K562 (cell line): ENCODE data around the gene PODN. TPM values are rescaled to one million over a fixed set of nuclear protein-coding genes. Genes with fewer than 3 reads are reported as not detected.

Source experiments
- ATAC-seq: fragments of 200-7000 bp; cut with Tn5 transposase; 3 replicates; pipeline ENCODE4 v1.9.1; 2020; ENCODE audit warnings: moderate library complexity
- BruUV-seq: library from RNA; stranded (reverse); fragments of 400-500 nt; replicated peaks from 2 replicates; lab custom pipeline; 2021; lab: Mats Ljungman, UMichigan
- CTCF ChIA-PET: fragments of 300-600 bp; formaldehyde crosslinking; extraction: SDS; loops from one replicate; lab custom pipeline; 2021; ENCODE audit warnings: low intra/inter-chr PET ratio; lab: Yijun Ruan, JAX
- POLR2A ChIA-PET: fragments of 300-600, 350-650 bp; sonication (Branson Sonifier 250); formaldehyde crosslinking; extraction: SDS; loops from one replicate; lab custom pipeline; 2021; ENCODE audit warnings: antibody characterized with exemption, inconsistent platforms; lab: Yijun Ruan, JAX
- DNase-seq, 4 experiments: peaks; one replicate each; pipeline versions ENCODE4 v3.0.0 to v3.0.0-alpha.2; 2011 to 2018; ENCODE audit warnings: low spot score in 3 of 4, mixed read lengths in 3 of 4; ENCODE audit errors: extremely low read depth in 1 of 4
- FAIRE-seq: peaks from 2 replicates; lab custom pipeline; 2011; peaks lifted over from hg19 to GRCh38; lab: Jason Lieb, UNC
- H2AFZ ChIP-seq: 2 replicates; pipeline ENCODE4 v1.6.0; 2011; ENCODE audit warnings: low read depth, low read length, control low read depth, inconsistent platforms
- H3K27ac ChIP-seq: fragments of 200-600 bp; 3 replicates; pipeline ENCODE4 v1.8.0; 2011; ENCODE audit warnings: low read depth, mild to moderate bottlenecking, control low read depth, inconsistent platforms, low read length, moderate library complexity, mixed read lengths; ENCODE audit errors: extremely low read depth
- H3K27me3 ChIP-seq, 2 experiments: fragments of 300-600 bp in 1 of 2; 2 replicates in 1 of 2; 3 replicates in 1 of 2; pipeline versions ENCODE4 v1.6.0 to v1.8.0; 2011; ENCODE audit warnings: inconsistent platforms in 2 of 2, low read length in 2 of 2, mild to moderate bottlenecking in 1 of 2, mixed read lengths in 1 of 2, moderate library complexity in 1 of 2; ENCODE audit not compliant: control insufficient read depth in 2 of 2, insufficient read depth in 2 of 2
- H3K36me3 ChIP-seq: fragments of 300-600 bp; 3 replicates; pipeline ENCODE4 v1.8.0; 2011; ENCODE audit warnings: mild to moderate bottlenecking, low read length, inconsistent platforms; ENCODE audit not compliant: control insufficient read depth, insufficient read depth
- H3K4me1 ChIP-seq, 2 experiments: fragments of 200-600 bp in 1 of 2; replicated peaks in 1 of 2; 2 replicates in 1 of 2; 3 replicates in 1 of 2; pipeline versions ENCODE4 v1.5.1 to v1.8.0; 2011; ENCODE audit warnings: inconsistent platforms in 2 of 2, low read length in 2 of 2, mild to moderate bottlenecking in 1 of 2, mixed read lengths in 1 of 2, moderate library complexity in 1 of 2; ENCODE audit not compliant: control insufficient read depth in 2 of 2, insufficient read depth in 2 of 2
- H3K4me2 ChIP-seq: 2 replicates; pipeline ENCODE4 v1.6.1; 2011; ENCODE audit warnings: low read length, control low read depth, inconsistent platforms, mixed read lengths; ENCODE audit not compliant: insufficient read depth
- H3K4me3 ChIP-seq: fragments of 200-600 bp; sonication (generic), shearing (Covaris generic); 2 replicates; pipeline ENCODE4 v1.5.1; 2016; ENCODE audit warnings: control low read depth, inconsistent platforms
- H3K79me2 ChIP-seq: fragments of 200-600 bp; 3 replicates; pipeline ENCODE4 v1.8.0; 2011; ENCODE audit warnings: low read length, inconsistent platforms; ENCODE audit not compliant: control insufficient read depth, insufficient read depth
- H3K9ac ChIP-seq, 2 experiments: 2 replicates each; pipeline versions ENCODE4 v1.6.0 to v1.6.1; 2011; ENCODE audit warnings: low read depth in 2 of 2, low read length in 2 of 2, control low read depth in 1 of 2, inconsistent platforms in 1 of 2, mild to moderate bottlenecking in 1 of 2, mixed read lengths in 1 of 2; ENCODE audit not compliant: insufficient read depth in 1 of 2
- H3K9me1 ChIP-seq: one replicate; pipeline ENCODE4 v1.6.0; 2011; ENCODE audit warnings: inconsistent platforms, mild to moderate bottlenecking, low read length, moderate library complexity; ENCODE audit not compliant: control insufficient read depth, insufficient read depth
- H3K9me3 ChIP-seq: replicated peaks from 2 replicates; pipeline ENCODE4 v1.5.1; 2011; ENCODE audit warnings: low read depth, low read length, inconsistent platforms; ENCODE audit not compliant: control insufficient read depth, insufficient read depth
- H4K20me1 ChIP-seq: replicated peaks from 2 replicates; pipeline ENCODE4 v1.6.1; 2011; ENCODE audit warnings: low read length, inconsistent platforms, mixed read lengths; ENCODE audit not compliant: control insufficient read depth, insufficient read depth
- HMBOX1 ChIP-seq: sonication (generic); IDR thresholded peaks from 2 replicates; pipeline ENCODE4 v1.6.1; 2016
- PBX2 ChIP-seq, 2 experiments: IDR thresholded peaks in 1 of 2; conservative IDR thresholded peaks in 1 of 2; 2 replicates each; pipeline ENCODE4 v1.6.1; 2016; ENCODE audit warnings: low read depth in 2 of 2, mild to moderate bottlenecking in 1 of 2, missing compliant biosample characterization in 1 of 2, missing genetic modification characterization in 1 of 2, moderate library complexity in 1 of 2
- SMAD4 ChIP-seq: fragments of 250-450 bp; sonication (Bioruptor Pico); conservative IDR thresholded peaks from 2 replicates; pipeline ENCODE4 v1.8.0; 2021; ENCODE audit warnings: inconsistent platforms, mild to moderate bottlenecking, moderate library complexity
- ZNF12 ChIP-seq: sonication (generic); formaldehyde crosslinking; IDR thresholded peaks from 2 replicates; pipeline ENCODE4 v1.4.0; 2020; ENCODE audit warnings: mild to moderate bottlenecking, missing genetic modification reagents
- ZNF280A ChIP-seq: fragments of 450-650 bp; IDR thresholded peaks from 2 replicates; pipeline ENCODE4 v1.6.1; 2018; ENCODE audit warnings: mild to moderate bottlenecking, low read depth; ENCODE audit not compliant: partially characterized antibody
- ZNF282 ChIP-seq: sonication (generic); formaldehyde crosslinking; IDR thresholded peaks from 2 replicates; pipeline ENCODE4 v1.8.1; 2023; ENCODE audit warnings: missing genetic modification reagents
- ZNF79 ChIP-seq: fragments of 250-450 bp; sonication (Bioruptor Pico); IDR thresholded peaks from 2 replicates; pipeline ENCODE4 v1.4.0; 2020; ENCODE audit warnings: low read depth, mild to moderate bottlenecking, moderate library complexity
- WGBS: fragments of 100-300 bp; shearing (Covaris generic); methylation state at CpG from one replicate; pipeline ENCODE4 v1.1.6; 2016; ENCODE audit warnings: low coverage, mixed read lengths; ENCODE audit not compliant: insufficient coverage; ENCODE audit errors: missing lambda C conversion rate; 5-methylcytosine and 5-hydroxymethylcytosine counted together
- in situ Hi-C: fragments of 300-500 bp; cut with MboI; formaldehyde crosslinking; loops from 4 replicates; pipeline ENCODE4 v1.15.0; 2018; ENCODE audit warnings: inconsistent platforms, mixed read lengths
- intact Hi-C: fragments of 100-400 bp; cut with micrococcal nuclease; formaldehyde crosslinking; loops from 2 replicates; pipeline ENCODE4 v1.14.2; 2022
- polyA plus RNA-seq, 8 experiments: library from polyadenylated mRNA; depleted of rRNA in 4 of 8; stranded (reverse) in 5 of 8; unstranded in 3 of 8; fragments of >200 nt; fragmentation: Nextera tagmentation in 2 of 8; fragmentation: Illumina TruSeq in 1 of 8; extraction: Ambion mirVana in 2 of 8; extraction: Trizol in 1 of 8; gene quantifications; 2 replicates each; pipeline versions ENCODE4 v1.2.1 to v1.2.3, GENCODE V29; 2011 to 2014; ENCODE audit warnings: inconsistent platforms in 1 of 8, missing spikeins in 1 of 8
- total RNA-seq, 7 experiments: library from RNA; depleted of rRNA in 6 of 7; stranded (reverse); fragments of >200 nt in 6 of 7; fragmentation: Illumina TruSeq in 2 of 7; extraction: Trizol in 2 of 7; gene quantifications; 2 replicates each; pipeline versions ENCODE4 v1.2.1 to v1.2.3, GENCODE V29; 2011 to 2021; ENCODE audit warnings: low replicate concordance in 1 of 7

PODN gene
- total and polyA plus RNA-seq, 9 of the 15 experiments (the other 6 are each of a cell fraction or from before 2014, with no cell fraction given), result not detected

GRCh38 chr1:53107090-53107489 lies 45.1 kb downstream of the PODN start:
- Histone ChIP-seq H3K4me2 (no peak overlapping the region), H3K36me3 (no peaks in the 10 kb centered on the region), H3K9me3 (0 out of 2 replicates have a peak, but pooled peaks cover 2% of the 10 kb centered on the region), H4K20me1 (no peaks in the 10 kb centered on the region), H3K9ac (no peak overlapping the region), H3K27ac (no peak overlapping the region), H3K79me2 (no peaks in the 10 kb centered on the region), H3K9me1 (no peaks in the 10 kb centered on the region), H3K4me3 (no peak overlapping the region), H3K27me3 (peaks cover 34 to 78% of the 10 kb centered on the region in 2 experiments), H2AFZ (no peak overlapping the region), H3K4me1 (peaks cover 0 to 16% of the 10 kb centered on the region in 2 experiments; a peak in 2 of 5 replicates)
- FAIRE-seq, result no peak
- TF ChIP-seq SMAD4, result no peak
- TF ChIP-seq ZNF79 (CRISPR knock-in tag), result peak; percentile 93
- in situ Hi-C loops, result no loop called here
- ChIA-PET POLR2A (interaction anchor here (1.4 kb wide), 1 partner anchor 14 kb away, joined by 3 read pairs; no protein-coding TSS in a partner anchor), CTCF (interaction anchor here (0.6 kb wide), 1 partner anchor 201 kb away, joined by 3 read pairs; no protein-coding TSS in a partner anchor)
- intact Hi-C loops, result no loop called here
- 18% methylated on average over 7 of the region's 7 CpGs for WGBS
- no peak for ATAC-seq
- BruUV-seq, result no TSS peak
- no peak for DNase-seq

- no peak overlapping the region for H3K9ac ChIP-seq
- no peak overlapping the region for H3K4me2 ChIP-seq
- H3K36me3 ChIP-seq, result no peaks in the 10 kb centered on the region
- no peak overlapping the region for H3K27ac ChIP-seq
- no peak overlapping the region for H3K4me3 ChIP-seq
- H4K20me1 ChIP-seq, result no peaks in the 10 kb centered on the region
- peaks cover 0 to 11% of the 10 kb centered on the region in 2 experiments; a peak in 2 of 5 replicates for H3K4me1 ChIP-seq
- POLR2A ChIA-PET, result interaction anchor here (0.5 to 1.4 kb wide), 4 partner anchors 15 to 116 kb away, joined by 3 to 8 read pairs (median 3); no protein-coding TSS in a partner anchor
- peaks cover 34 to 75% of the 10 kb centered on the region in 2 experiments for H3K27me3 ChIP-seq
- H3K9me3 ChIP-seq, result 0 out of 2 replicates have a peak, but pooled peaks cover 4% of the 10 kb centered on the region
- ATAC-seq (no peak; the same call in 2 of the 3 replicates), FAIRE-seq (peak; percentile 26), DNase-seq (no peak)
- no peak overlapping the region for H2AFZ ChIP-seq
- intact Hi-C loops, result no loop called here
- H3K9me1 ChIP-seq, result no peaks in the 10 kb centered on the region
- in situ Hi-C loops, result no loop called here
- CTCF ChIA-PET, result no interaction called here
- 3% methylated on average over 15 of the region's 15 CpGs for WGBS
- BruUV-seq, result no TSS peak
- H3K79me2 ChIP-seq, result no peaks in the 10 kb centered on the region
- no peak for TF ChIP-seq ZNF280A
- TF ChIP-seq PBX2 (CRISPR knock-in tag; IDR thresholded peaks at IDR 0.05; ENCODE audit: low read depth), result no peak
- 0 out of 2 replicates have a peak, but pooled peaks have one; percentile 11 for TF ChIP-seq PBX2 (tag; conservative IDR thresholded peaks at IDR 0.05; ENCODE audit: low read depth)
- peak; percentile 38; the same call in 1 of the 2 replicates for TF ChIP-seq HMBOX1
- TF ChIP-seq ZNF282 (CRISPR knock-in tag), result no peak
- peak; percentile 86; the same call in 1 of the 2 replicates for TF ChIP-seq ZNF12
These were observed 45.7 kb downstream of the PODN start for GRCh38 chr1:53107570-53108322.
